NCI-H460 (cell line): Measurements from ENCODE around the gene BIRC2. TPM values are rescaled to one million over a fixed set of nuclear protein-coding genes. Genes with fewer than 3 reads are reported as not detected.

Experiments used
- DNase-seq: peaks from one replicate; pipeline ENCODE4 v3.0.0-alpha.2; 2016; ENCODE audit warnings: low read depth; ENCODE audit errors: extremely low read depth
- small RNA-seq, 2 experiments: library from RNA; depleted of rRNA; stranded (forward); fragments of <200 nt; gene quantifications; one replicate each; pipeline ENCODE3, GENCODE V24; 2014
- total RNA-seq: library from RNA; depleted of rRNA; stranded (reverse); fragments of >200 nt; shearing (Covaris generic); gene quantifications from 2 replicates; pipeline ENCODE4 v1.2.3, GENCODE V29; 2014; rRNA removed

BIRC2 gene
- total RNA-seq, 1 experiment from 2014 or later = 51.9 TPM

GRCh38 chr11:102427068-102427467 lies 80.1 kb downstream of the BIRC2 start:
- no peak for DNase-seq

Small RNAs within 50 kb of the gene (small RNA-seq; reads per million reads assigned to genes)
- gene AP000942.3 = 0 reads per million in 2 experiments
- gene AP000942.4 = 0 reads per million in 2 experiments
- gene RNU6-952P = 0 reads per million in 2 experiments

Other genes starting within 250 kb of the BIRC2 start
- gene YAP1, start 236.8 kb upstream of the BIRC2 start, total RNA-seq = 49.6 and 57.7 TPM in 2 replicates
- 1.6 and 2.0 TPM in 2 replicates for gene BIRC3, start 29.7 kb upstream of the BIRC2 start, total RNA-seq
- 193 and 199 TPM in 2 replicates for gene TMEM123, start 105.6 kb downstream of the BIRC2 start, total RNA-seq
- 0.12 and 0.75 TPM in 2 replicates for gene MMP7, start 183.5 kb downstream of the BIRC2 start, total RNA-seq